Peyer's patch (tissue), 4 donors: ENCODE measurements around the gene CD207. TPM values are rescaled to one million over a fixed set of nuclear protein-coding genes. Genes with fewer than 3 reads are reported as not detected.
"Not testable (repeated sequence)": the region's sequence is repeated elsewhere in the genome, so short reads cannot be mapped to it uniquely, and the experiment has no call there.

ENCODE experiments used
- DNase-seq, 3 donors: peaks; one replicate each; pipeline ENCODE4 v3.0.0-alpha.2; 2017 to 2019
- H3K27ac ChIP-seq, 4 donors: fragments of 200-600 bp; sonication (generic); one replicate each; pipeline ENCODE4 v1.5.1; 2016 to 2019
- H3K27me3 ChIP-seq, 2 donors: fragments of 200-600 bp; sonication (generic); one replicate each; pipeline ENCODE4 v1.5.1; 2019
- H3K36me3 ChIP-seq, 3 donors: fragments of 200-600 bp; sonication (generic); one replicate each; pipeline ENCODE4 v1.5.1; 2016 to 2019
- H3K4me1 ChIP-seq, 4 donors: fragments of 200-600 bp; sonication (generic); one replicate each; pipeline ENCODE4 v1.5.1; 2016 to 2019
- H3K4me3 ChIP-seq, 4 donors: fragments of 200-600 bp; sonication (generic); 1 replicate in 3 of 4; 2 replicates in 1 of 4; pipeline ENCODE4 v1.5.1; 2016 to 2019; ENCODE audit warnings: mild to moderate bottlenecking in 1 of 4
- H3K9me3 ChIP-seq, 4 donors: fragments of 200-600 bp; sonication (generic); one replicate each; pipeline ENCODE4 v1.5.1; 2016 to 2019; ENCODE audit warnings: mild to moderate bottlenecking in 1 of 4
- CTCF ChIP-seq, 6 experiments: fragments of 450-650 bp in 4 of 6; fragments of 200-600 bp in 2 of 6; sonication (generic) in 1 of 6; IDR thresholded peaks; one replicate each; pipeline ENCODE4 v1.5.1; 2017 to 2019; ENCODE audit warnings: antibody characterized with exemption in 6 of 6, mild to moderate bottlenecking in 3 of 6, moderate library complexity in 1 of 6
- POLR2A ChIP-seq, 2 donors: fragments of 450-650 bp; IDR thresholded peaks; one replicate each; pipeline ENCODE4 v1.5.1; 2017; ENCODE audit warnings: antibody characterized with exemption in 2 of 2, mild to moderate bottlenecking in 2 of 2, moderate library complexity in 2 of 2
- total RNA-seq, 4 donors: library from RNA; depleted of rRNA; stranded (reverse); fragments of >200 nt; gene quantifications; one replicate each; pipeline ENCODE4 v1.1.0, GENCODE V29; 2016

The CD207 gene
- total RNA-seq, 4 donors from 2014 or later = not detected

GRCh38 chr2:70806620-70807019 is 29.0 kb downstream of the CD207 start:
- H3K4me1 ChIP-seq = no peaks in the 10 kb centered on the region
- no peaks in the 10 kb centered on the region for H3K36me3 ChIP-seq
- H3K9me3 ChIP-seq = no peaks in the 10 kb centered on the region
- H3K4me3 ChIP-seq = no peak overlapping the region
- no peak for TF ChIP-seq CTCF (IDR thresholded peaks at IDR 0.05)
- TF ChIP-seq POLR2A (IDR thresholded peaks at IDR 0.05) = no peak
- no peak for DNase-seq
- no peak overlapping the region for H3K27ac ChIP-seq
- no peaks in the 10 kb centered on the region for H3K27me3 ChIP-seq

- DNase-seq = no peak
- Histone ChIP-seq H3K27ac (no peak overlapping the region), H3K36me3 (no peaks in the 10 kb centered on the region)
Measured at GRCh38 chr2:70806013-70806412, 29.6 kb downstream of the CD207 start.

GRCh38 chr2:70801607-70802263 is 33.9 kb downstream of the CD207 start:
- H3K36me3 ChIP-seq = no peaks in the 10 kb centered on the region
- H3K27me3 ChIP-seq = no peaks in the 10 kb centered on the region
- H3K4me1 ChIP-seq = no peaks in the 10 kb centered on the region
- H3K27ac ChIP-seq = no peak overlapping the region
- DNase-seq = no peak
- TF ChIP-seq CTCF (IDR thresholded peaks at IDR 0.05) = no peak
- TF ChIP-seq POLR2A (IDR thresholded peaks at IDR 0.05) = no peak
- no peak overlapping the region for H3K4me3 ChIP-seq
- peaks cover 0 to 6% (median 0%) of the 10 kb centered on the region in 4 donors for H3K9me3 ChIP-seq

More at GRCh38 chr2:70806013-70806412, 29.6 kb downstream of the CD207 start:
- Histone ChIP-seq H3K4me3 (no peak overlapping the region), H3K4me1 (no peaks in the 10 kb centered on the region), H3K9me3 (no peaks in the 10 kb centered on the region), H3K27me3 (no peaks in the 10 kb centered on the region)
- TF ChIP-seq CTCF (IDR thresholded peaks at IDR 0.05) (no peak), POLR2A (IDR thresholded peaks at IDR 0.05) (no peak)

GRCh38 chr2:70799706-70800105 is 35.9 kb downstream of the CD207 start:
- no peaks in the 10 kb centered on the region for H3K27me3 ChIP-seq
- no peak overlapping the region for H3K4me3 ChIP-seq
- no peak overlapping the region for H3K27ac ChIP-seq
- no peak for TF ChIP-seq CTCF (IDR thresholded peaks at IDR 0.05)
- TF ChIP-seq POLR2A (IDR thresholded peaks at IDR 0.05) = no peak
- H3K36me3 ChIP-seq = no peaks in the 10 kb centered on the region
- peaks cover 0 to 6% (median 0%) of the 10 kb centered on the region in 4 donors for H3K9me3 ChIP-seq
- no peak for DNase-seq
- H3K4me1 ChIP-seq = no peaks in the 10 kb centered on the region

GRCh38 chr2:70797996-70798395 is 37.6 kb downstream of the CD207 start:
- H3K9me3 ChIP-seq, H3K4me1 ChIP-seq, H3K27ac ChIP-seq, H3K4me3 ChIP-seq, H3K27me3 ChIP-seq, H3K36me3 ChIP-seq, DNase-seq: not testable (repeated sequence)

- TF ChIP-seq POLR2A (IDR thresholded peaks at IDR 0.05) (no peak), CTCF (IDR thresholded peaks at IDR 0.05) (no peak)
- no peak overlapping the region for H3K4me3 ChIP-seq
- no peaks in the 10 kb centered on the region for H3K27me3 ChIP-seq
- peaks cover 0 to 6% (median 0%) of the 10 kb centered on the region in 4 donors for H3K9me3 ChIP-seq
- H3K27ac ChIP-seq = no peak overlapping the region
- no peaks in the 10 kb centered on the region for H3K4me1 ChIP-seq
- no peaks in the 10 kb centered on the region for H3K36me3 ChIP-seq
- DNase-seq = no peak
Measured at GRCh38 chr2:70797506-70797905, 38.1 kb downstream of the CD207 start.
